Measurements from ENCODE around the gene NMNAT3.

NMNAT3 gene

GRCh38 chr3:139674571-139675260 is 3.1 kb downstream of the NMNAT3 start:
- no peak for DNase-seq

- DNase-seq = no peak
Measured at GRCh38 chr3:139672884-139673283, 4.9 kb downstream of the NMNAT3 start.

- no peak for DNase-seq
Measured at GRCh38 chr3:139671863-139672646, 5.7 kb downstream of the NMNAT3 start.

- DNase-seq = no peak
Measured at GRCh38 chr3:139671107-139671506, 6.7 kb downstream of the NMNAT3 start.

- no peak for DNase-seq
Measured at GRCh38 chr3:139670196-139670595, 7.6 kb downstream of the NMNAT3 start.

- no peak for DNase-seq
Measured at GRCh38 chr3:139668332-139668731, 9.4 kb downstream of the NMNAT3 start.

- no peak for DNase-seq
Measured at GRCh38 chr3:139664958-139665357, 12.8 kb downstream of the NMNAT3 start.

- no peak for DNase-seq
Measured at GRCh38 chr3:139660269-139660668, 17.5 kb downstream of the NMNAT3 start.

GRCh38 chr3:139659511-139659910 is 18.3 kb downstream of the NMNAT3 start:
- no peak for DNase-seq

GRCh38 chr3:139657936-139658335 is 19.8 kb downstream of the NMNAT3 start:
- DNase-seq = no peak

GRCh38 chr3:139657434-139657833 is 20.3 kb downstream of the NMNAT3 start:
- DNase-seq = no peak

- no peak for DNase-seq
Measured at GRCh38 chr3:139655909-139656595, 21.7 kb downstream of the NMNAT3 start.

GRCh38 chr3:139654637-139655365 is 23.0 kb downstream of the NMNAT3 start:
- DNase-seq = peak; percentile 76 to 94

GRCh38 chr3:139653582-139653981 is 24.2 kb downstream of the NMNAT3 start:
- no peak for DNase-seq

- DNase-seq = no peak
Measured at GRCh38 chr3:139652561-139652960, 25.2 kb downstream of the NMNAT3 start.

- DNase-seq = no peak
Measured at GRCh38 chr3:139647866-139648435, 29.8 kb downstream of the NMNAT3 start.

- DNase-seq = no peak
Measured at GRCh38 chr3:139646512-139646911, 31.3 kb downstream of the NMNAT3 start.

- DNase-seq = no peak
Measured at GRCh38 chr3:139642996-139643395, 34.8 kb downstream of the NMNAT3 start.

- no peak for DNase-seq
Measured at GRCh38 chr3:139640456-139640855, 37.3 kb downstream of the NMNAT3 start.

GRCh38 chr3:139639662-139640061 is 38.1 kb downstream of the NMNAT3 start:
- DNase-seq = no peak

- DNase-seq = no peak
Measured at GRCh38 chr3:139638518-139638917, 39.3 kb downstream of the NMNAT3 start.

- DNase-seq = no peak
Measured at GRCh38 chr3:139636511-139636910, 41.3 kb downstream of the NMNAT3 start.
